Type B pancreatic cell (in vitro differentiated cells): ENCODE data around the gene TCEA2. TPM values are rescaled to one million over a fixed set of nuclear protein-coding genes. Genes with fewer than 3 reads are reported as not detected.

Source experiments
- DNase-seq: peaks from one replicate; pipeline ENCODE4 v3.0.0; 2021; ENCODE audit warnings: mixed read lengths; ENCODE audit not compliant: unreplicated experiment; ENCODE audit errors: extremely low spot score
- H3K27ac Mint-ChIP-seq: 2 replicates; pipeline ENCODE4 v1.8.0; 2021; ENCODE audit warnings: mild to moderate bottlenecking, mixed read lengths
- H3K27me3 Mint-ChIP-seq: 2 replicates; pipeline ENCODE4 v1.8.0; 2021; ENCODE audit warnings: mixed read lengths
- H3K36me3 Mint-ChIP-seq: 2 replicates; pipeline ENCODE4 v1.8.0; 2021; ENCODE audit warnings: mixed read lengths
- H3K4me1 Mint-ChIP-seq: one replicate; pipeline ENCODE4 v1.8.0; 2021; ENCODE audit warnings: mixed read lengths; ENCODE audit not compliant: unreplicated experiment
- H3K4me3 Mint-ChIP-seq: 2 replicates; pipeline ENCODE4 v1.8.0; 2021; ENCODE audit warnings: mild to moderate bottlenecking, mixed read lengths
- H3K9me3 Mint-ChIP-seq: 2 replicates; pipeline ENCODE4 v1.8.0; 2021; ENCODE audit warnings: mixed read lengths
- total RNA-seq: library from RNA; stranded (reverse); gene quantifications from 2 replicates; pipeline ENCODE4 v1.2.1, GENCODE V29; 2021; ENCODE audit warnings: low replicate concordance
- TF ChIP-seq, protein P1 (sequence below): fragments of 200-600 bp; sonication (generic); conservative IDR thresholded peaks from 2 replicates; pipeline ENCODE4 v1.5.0; 2021; ENCODE audit warnings: antibody characterized with exemption, mild to moderate bottlenecking

Gene TCEA2
- total RNA-seq, 1 donor from 2014 or later, result 73.3 TPM

GRCh38 chr20:64069209-64069613 is 6.2 kb downstream of the TCEA2 start:
- no peak for DNase-seq
- Mint-ChIP-seq H3K9me3 (no peaks in the 10 kb centered on the region), H3K27ac (no peak overlapping the region), H3K4me1 (peaks cover 5% of the 10 kb centered on the region), H3K36me3 (no peaks in the 10 kb centered on the region), H3K4me3 (no peak overlapping the region), H3K27me3 (no peaks in the 10 kb centered on the region)
- TF ChIP-seq, protein P1, sequence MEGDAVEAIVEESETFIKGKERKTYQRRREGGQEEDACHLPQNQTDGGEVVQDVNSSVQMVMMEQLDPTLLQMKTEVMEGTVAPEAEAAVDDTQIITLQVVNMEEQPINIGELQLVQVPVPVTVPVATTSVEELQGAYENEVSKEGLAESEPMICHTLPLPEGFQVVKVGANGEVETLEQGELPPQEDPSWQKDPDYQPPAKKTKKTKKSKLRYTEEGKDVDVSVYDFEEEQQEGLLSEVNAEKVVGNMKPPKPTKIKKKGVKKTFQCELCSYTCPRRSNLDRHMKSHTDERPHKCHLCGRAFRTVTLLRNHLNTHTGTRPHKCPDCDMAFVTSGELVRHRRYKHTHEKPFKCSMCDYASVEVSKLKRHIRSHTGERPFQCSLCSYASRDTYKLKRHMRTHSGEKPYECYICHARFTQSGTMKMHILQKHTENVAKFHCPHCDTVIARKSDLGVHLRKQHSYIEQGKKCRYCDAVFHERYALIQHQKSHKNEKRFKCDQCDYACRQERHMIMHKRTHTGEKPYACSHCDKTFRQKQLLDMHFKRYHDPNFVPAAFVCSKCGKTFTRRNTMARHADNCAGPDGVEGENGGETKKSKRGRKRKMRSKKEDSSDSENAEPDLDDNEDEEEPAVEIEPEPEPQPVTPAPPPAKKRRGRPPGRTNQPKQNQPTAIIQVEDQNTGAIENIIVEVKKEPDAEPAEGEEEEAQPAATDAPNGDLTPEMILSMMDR, result no peak

DNA sequence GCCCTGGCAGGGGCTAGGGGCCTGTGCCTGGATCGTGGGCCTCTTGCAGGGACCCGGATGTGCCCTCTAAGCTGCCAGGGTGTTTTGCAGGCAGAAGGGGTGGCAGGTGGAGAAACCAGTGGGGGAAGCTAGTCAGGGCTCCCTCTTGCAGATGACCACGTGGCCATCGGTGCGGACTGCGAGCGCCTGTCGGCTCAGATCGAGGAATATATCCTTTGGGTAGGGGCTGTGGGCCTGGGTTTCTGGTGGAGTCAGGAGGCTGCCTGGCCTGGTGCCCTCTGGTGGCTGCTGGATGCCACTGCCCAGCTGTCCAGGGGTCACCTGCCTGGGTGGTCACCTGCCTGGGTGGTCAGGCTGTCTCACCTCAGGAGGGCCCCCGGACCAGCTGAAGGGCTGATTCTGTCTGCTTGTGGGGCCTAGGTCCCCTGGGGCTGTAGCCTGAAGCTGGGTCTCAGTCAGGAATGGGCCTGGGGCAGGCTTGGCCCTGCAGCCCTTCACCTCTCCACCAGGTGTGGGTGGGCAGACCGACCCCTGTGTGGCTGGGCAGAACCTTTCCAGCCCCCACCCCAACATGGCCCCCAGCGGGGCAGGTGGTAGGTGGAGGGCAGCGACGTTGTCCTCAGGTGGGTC is 6.7 kb downstream of the TCEA2 start:
- Mint-ChIP-seq H3K4me3 (no peak overlapping the region), H3K27ac (no peak overlapping the region), H3K4me1 (peaks cover 5% of the 10 kb centered on the region), H3K9me3 (no peaks in the 10 kb centered on the region), H3K27me3 (no peaks in the 10 kb centered on the region), H3K36me3 (no peaks in the 10 kb centered on the region)
- TF ChIP-seq, protein P1, result peak; percentile 89
- no peak for DNase-seq

DNA sequence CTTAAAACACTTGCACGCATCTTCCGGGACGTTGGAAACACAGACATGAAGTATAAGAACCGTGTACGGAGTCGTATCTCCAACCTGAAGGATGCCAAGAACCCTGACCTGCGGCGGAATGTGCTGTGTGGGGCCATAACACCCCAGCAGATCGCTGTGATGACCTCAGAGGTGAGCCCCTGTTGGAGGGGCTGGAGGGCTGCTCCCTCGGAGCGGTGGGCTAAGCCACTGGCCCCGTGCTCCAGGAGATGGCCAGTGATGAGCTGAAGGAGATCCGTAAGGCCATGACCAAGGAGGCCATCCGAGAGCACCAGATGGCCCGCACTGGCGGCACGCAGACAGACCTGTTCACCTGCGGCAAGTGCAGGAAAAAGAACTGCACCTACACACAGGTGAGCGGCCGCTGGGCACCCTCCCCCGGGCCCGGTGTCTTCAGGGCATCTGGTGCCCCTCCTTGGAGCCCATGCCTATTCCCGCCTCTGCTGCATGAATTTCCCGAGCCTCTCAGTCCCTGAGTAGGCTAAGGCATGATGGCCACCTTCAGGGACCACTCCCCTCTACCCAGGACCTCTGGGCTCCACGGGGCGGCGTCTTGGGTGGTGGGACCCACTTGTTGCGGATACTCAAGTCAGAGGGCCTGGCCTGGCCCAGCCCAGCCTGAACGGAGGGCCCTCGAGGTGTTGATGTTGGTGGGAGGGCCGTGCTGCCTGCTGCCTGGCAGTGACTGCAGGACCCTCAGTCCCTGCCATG is 7.4 kb downstream of the TCEA2 start:
- H3K36me3 Mint-ChIP-seq, result no peaks in the 10 kb centered on the region
- peaks cover 1% of the 10 kb centered on the region for H3K4me1 Mint-ChIP-seq
- no peak overlapping the region for H3K27ac Mint-ChIP-seq
- H3K9me3 Mint-ChIP-seq, result no peaks in the 10 kb centered on the region
- TF ChIP-seq, protein P1, result no peak
- DNase-seq, result no peak
- H3K4me3 Mint-ChIP-seq, result no peak overlapping the region
- H3K27me3 Mint-ChIP-seq, result no peaks in the 10 kb centered on the region

DNA sequence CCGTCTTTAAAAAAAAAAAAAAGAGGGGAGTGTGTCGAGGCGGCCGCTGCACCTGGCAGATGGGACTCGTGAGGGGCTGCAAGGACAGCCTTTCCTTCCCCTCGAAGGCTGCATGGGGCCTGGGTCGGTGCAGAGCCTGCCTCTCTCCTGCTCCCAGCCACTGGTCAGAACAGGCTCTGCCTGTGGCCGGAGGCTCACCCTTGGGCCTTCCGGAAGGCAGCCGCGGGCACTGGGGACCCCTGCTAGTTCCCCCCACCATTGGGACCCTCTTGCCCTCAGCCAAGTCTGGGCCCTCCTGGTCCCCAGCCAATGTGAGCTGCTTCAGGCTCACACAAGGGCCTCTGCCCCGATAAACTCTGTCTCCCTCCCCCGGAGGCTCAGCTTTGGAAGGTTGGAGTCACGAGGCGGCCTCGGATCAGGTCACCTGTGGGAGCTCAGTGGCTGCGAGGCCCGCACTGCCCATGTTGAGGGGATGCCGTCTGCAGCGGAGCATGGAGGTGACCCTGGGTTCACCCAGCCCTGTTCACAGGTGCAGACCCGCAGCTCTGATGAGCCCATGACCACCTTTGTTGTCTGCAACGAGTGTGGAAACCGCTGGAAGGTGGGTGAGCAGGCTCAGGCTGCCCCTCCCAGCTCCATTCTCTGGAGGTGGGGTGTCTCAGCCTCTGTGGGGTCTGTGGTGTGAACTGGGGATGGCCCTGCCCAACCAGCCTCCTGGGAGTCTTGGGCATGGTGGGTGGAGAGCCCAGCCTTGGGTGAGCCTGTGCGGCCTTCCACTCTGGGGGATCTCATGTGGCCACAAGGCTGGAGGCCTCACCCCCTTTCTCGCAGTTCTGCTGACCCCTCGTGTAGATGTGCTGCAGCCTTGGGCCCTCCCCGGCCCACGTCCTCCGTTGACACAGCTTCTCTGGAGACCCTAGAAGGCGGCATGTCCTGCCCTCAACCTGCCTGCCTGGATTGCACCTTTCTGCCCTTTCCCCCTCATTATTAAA is 8.6 kb downstream of the TCEA2 start:
- no peaks in the 10 kb centered on the region for H3K36me3 Mint-ChIP-seq
- no peak overlapping the region for H3K4me3 Mint-ChIP-seq
- no peak overlapping the region for H3K27ac Mint-ChIP-seq
- TF ChIP-seq, protein P1, result no peak
- no peaks in the 10 kb centered on the region for H3K4me1 Mint-ChIP-seq
- no peak for DNase-seq
- no peaks in the 10 kb centered on the region for H3K9me3 Mint-ChIP-seq
- no peaks in the 10 kb centered on the region for H3K27me3 Mint-ChIP-seq

- no peaks in the 10 kb centered on the region for H3K36me3 Mint-ChIP-seq
- no peak for DNase-seq
- H3K4me3 Mint-ChIP-seq, result no peak overlapping the region
- no peaks in the 10 kb centered on the region for H3K27me3 Mint-ChIP-seq
- H3K9me3 Mint-ChIP-seq, result no peaks in the 10 kb centered on the region
- TF ChIP-seq, protein P1, result no peak
- H3K27ac Mint-ChIP-seq, result no peak overlapping the region
- H3K4me1 Mint-ChIP-seq, result no peaks in the 10 kb centered on the region
Measured at GRCh38 chr20:64072498-64073063, 9.6 kb downstream of the TCEA2 start.
